GM12892 (cell line): Measurements from ENCODE around the gene NUDT15.

Experiments used
- POLR2A ChIP-seq: IDR thresholded peaks from 2 replicates; pipeline ENCODE4 v1.6.1; 2011; ENCODE audit warnings: low read depth, low read length, control low read depth
- POLR2AphosphoS5 ChIP-seq: IDR thresholded peaks from 2 replicates; pipeline ENCODE4 v1.6.1; 2011; ENCODE audit warnings: low read depth, low read length, control low read depth

DNA sequence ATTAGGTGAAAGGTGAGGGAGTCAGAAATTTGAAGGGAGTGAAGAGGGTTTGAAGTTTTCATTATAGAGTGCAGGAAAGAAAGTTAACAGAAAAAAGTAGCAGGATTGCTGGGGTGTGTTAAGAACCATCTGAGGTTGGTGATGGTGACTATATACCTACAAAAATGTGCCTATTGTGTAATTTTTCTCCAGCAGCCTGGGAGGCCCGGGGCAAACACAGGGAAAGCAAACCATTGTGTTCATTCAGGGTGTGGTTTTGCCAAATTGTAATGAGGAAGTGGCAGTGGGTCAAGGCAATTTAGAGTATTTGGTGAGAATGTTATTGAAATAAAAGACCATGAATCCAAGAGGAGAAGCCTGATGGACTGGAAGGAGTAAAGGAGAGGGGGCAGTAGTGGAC is 28.2 kb upstream of the NUDT15 start:
- TF ChIP-seq POLR2A (no peak), POLR2AphosphoS5 (no peak)
